Activated B cell treated with CpG ODN at 0.5 μM for 24 hours (primary cell): Measurements from ENCODE around the gene WFS1. TPM values are rescaled to one million over a fixed set of nuclear protein-coding genes. Genes with fewer than 3 reads are reported as not detected.

Experiments
- ATAC-seq: fragments of 200-7000 bp; cut with Tn5 transposase; one replicate; pipeline ENCODE4 v1.10.0; 2021; ENCODE audit warnings: low read depth, mild to moderate bottlenecking, moderate library complexity
- CTCF ChIA-PET: fragments of 350-600 bp; sonication (Branson Sonifier 250); formaldehyde crosslinking; loops from one replicate; lab custom pipeline; 2021; ENCODE audit warnings: antibody characterized with exemption; lab: Charles Lee
- POLR2A ChIA-PET: fragments of 350-600 bp; sonication (Branson Sonifier 250); formaldehyde crosslinking; loops from one replicate; lab custom pipeline; 2021; ENCODE audit warnings: antibody characterized with exemption; lab: Charles Lee
- DNase-seq: peaks from one replicate; pipeline ENCODE4 v3.0.0; 2022
- H3K27ac Mint-ChIP-seq: one replicate; pipeline ENCODE4 v1.8.0; 2020; ENCODE audit warnings: mixed read lengths
- H3K27me3 Mint-ChIP-seq: one replicate; pipeline ENCODE4 v1.8.0; 2021; ENCODE audit warnings: mixed read lengths
- H3K36me3 Mint-ChIP-seq: one replicate; pipeline ENCODE4 v1.8.0; 2021; ENCODE audit warnings: low read depth, mixed read lengths
- H3K4me1 Mint-ChIP-seq: one replicate; pipeline ENCODE4 v1.8.0; 2021; ENCODE audit warnings: mixed read lengths
- H3K4me3 Mint-ChIP-seq: one replicate; pipeline ENCODE4 v1.8.0; 2020; ENCODE audit warnings: mild to moderate bottlenecking, mixed read lengths
- H3K9me3 Mint-ChIP-seq: one replicate; pipeline ENCODE4 v1.8.0; 2020; ENCODE audit warnings: mixed read lengths
- intact Hi-C: fragments of 100-400 bp; cut with micrococcal nuclease; formaldehyde crosslinking; loops from one replicate; pipeline ENCODE4 v1.15.1; 2024
- total RNA-seq: library from RNA; stranded (reverse); gene quantifications from 2 replicates; pipeline ENCODE4 v1.2.3, GENCODE V29; 2022
- TF ChIP-seq, protein P1 (sequence below): fragments of 200-600 bp; IDR thresholded peaks from one replicate; pipeline ENCODE4 v1.8.0; 2022; ENCODE audit warnings: antibody characterized with exemption, mild to moderate bottlenecking

Gene WFS1
- total RNA-seq, 1 donor from 2014 or later: 2.4 TPM

DNA sequence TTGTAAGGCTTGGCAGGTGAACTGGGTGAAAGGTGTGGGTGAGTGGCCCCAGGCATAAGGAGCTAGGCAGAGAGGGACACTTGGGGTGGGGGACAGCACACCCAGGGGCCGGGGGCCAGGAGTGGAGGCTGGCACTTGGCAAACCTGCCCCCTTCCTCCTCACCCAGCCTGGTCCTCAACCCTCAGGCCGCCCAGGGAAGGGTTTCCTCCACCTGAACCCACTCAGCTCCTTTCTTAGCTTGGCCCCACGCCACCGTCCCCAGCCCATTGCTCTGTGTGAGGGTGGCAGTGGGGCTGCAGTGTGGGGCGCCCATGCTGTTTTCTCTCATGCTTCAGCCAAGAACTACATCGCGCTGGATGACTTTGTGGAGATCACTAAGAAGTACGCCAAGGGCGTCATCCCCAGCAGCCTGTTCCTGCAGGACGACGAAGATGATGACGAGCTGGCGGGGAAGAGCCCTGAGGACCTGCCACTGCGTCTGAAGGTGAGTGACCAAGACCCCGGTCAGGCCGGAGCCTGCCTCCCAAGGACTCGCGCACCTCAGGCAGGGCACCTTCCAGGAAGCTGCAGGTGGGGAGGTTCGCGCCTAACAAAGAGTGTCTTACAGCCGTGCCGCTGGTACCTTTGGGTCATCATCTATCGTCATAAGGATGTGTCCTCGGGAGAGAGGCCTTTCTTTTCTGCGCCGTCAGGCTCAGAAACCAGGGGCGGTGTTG lies 25.2 kb downstream of the WFS1 start:
- peaks cover 7% of the 10 kb centered on the region for H3K36me3 Mint-ChIP-seq
- CTCF ChIA-PET: interaction anchor here (0.6 kb wide), 1 partner anchor 44 kb away, joined by 4 read pairs; no protein-coding TSS in a partner anchor
- H3K4me1 Mint-ChIP-seq: no peaks in the 10 kb centered on the region
- H3K27ac Mint-ChIP-seq: no peak overlapping the region
- no peaks in the 10 kb centered on the region for H3K9me3 Mint-ChIP-seq
- H3K27me3 Mint-ChIP-seq: no peaks in the 10 kb centered on the region
- TF ChIP-seq, protein P1, sequence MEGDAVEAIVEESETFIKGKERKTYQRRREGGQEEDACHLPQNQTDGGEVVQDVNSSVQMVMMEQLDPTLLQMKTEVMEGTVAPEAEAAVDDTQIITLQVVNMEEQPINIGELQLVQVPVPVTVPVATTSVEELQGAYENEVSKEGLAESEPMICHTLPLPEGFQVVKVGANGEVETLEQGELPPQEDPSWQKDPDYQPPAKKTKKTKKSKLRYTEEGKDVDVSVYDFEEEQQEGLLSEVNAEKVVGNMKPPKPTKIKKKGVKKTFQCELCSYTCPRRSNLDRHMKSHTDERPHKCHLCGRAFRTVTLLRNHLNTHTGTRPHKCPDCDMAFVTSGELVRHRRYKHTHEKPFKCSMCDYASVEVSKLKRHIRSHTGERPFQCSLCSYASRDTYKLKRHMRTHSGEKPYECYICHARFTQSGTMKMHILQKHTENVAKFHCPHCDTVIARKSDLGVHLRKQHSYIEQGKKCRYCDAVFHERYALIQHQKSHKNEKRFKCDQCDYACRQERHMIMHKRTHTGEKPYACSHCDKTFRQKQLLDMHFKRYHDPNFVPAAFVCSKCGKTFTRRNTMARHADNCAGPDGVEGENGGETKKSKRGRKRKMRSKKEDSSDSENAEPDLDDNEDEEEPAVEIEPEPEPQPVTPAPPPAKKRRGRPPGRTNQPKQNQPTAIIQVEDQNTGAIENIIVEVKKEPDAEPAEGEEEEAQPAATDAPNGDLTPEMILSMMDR: no peak
- POLR2A ChIA-PET: no interaction called here
- ATAC-seq (no peak), DNase-seq (no peak)
- no peak overlapping the region for H3K4me3 Mint-ChIP-seq
- intact Hi-C loops: no loop called here

DNA sequence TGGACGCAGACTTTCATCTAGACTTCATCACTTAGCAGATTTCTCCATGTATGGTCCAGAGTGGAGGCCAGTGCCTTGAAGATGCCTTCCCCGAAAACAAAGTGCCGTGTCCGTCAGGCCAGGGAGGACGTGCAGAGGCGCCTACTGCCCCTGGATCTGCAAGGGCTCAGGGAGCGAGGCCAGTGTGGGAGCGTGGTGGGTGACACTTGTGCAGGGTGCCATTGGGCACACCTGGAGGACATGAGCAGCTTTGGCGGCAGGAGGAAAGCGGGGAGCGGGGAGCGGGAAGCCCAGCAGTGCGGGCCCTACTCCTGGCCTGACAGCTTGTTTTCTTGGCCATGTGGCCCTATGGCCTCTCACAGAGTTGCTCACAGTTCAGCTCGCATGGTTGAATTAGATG lies 25.8 kb downstream of the WFS1 start:
- no peak overlapping the region for H3K4me3 Mint-ChIP-seq
- TF ChIP-seq, protein P1: no peak
- H3K4me1 Mint-ChIP-seq: no peaks in the 10 kb centered on the region
- ATAC-seq (no peak), DNase-seq (no peak)
- H3K9me3 Mint-ChIP-seq: no peaks in the 10 kb centered on the region
- ChIA-PET POLR2A (no interaction called here), CTCF (no interaction called here)
- intact Hi-C loops: no loop called here
- H3K27me3 Mint-ChIP-seq: no peaks in the 10 kb centered on the region
- no peak overlapping the region for H3K27ac Mint-ChIP-seq
- H3K36me3 Mint-ChIP-seq: peaks cover 8% of the 10 kb centered on the region

DNA sequence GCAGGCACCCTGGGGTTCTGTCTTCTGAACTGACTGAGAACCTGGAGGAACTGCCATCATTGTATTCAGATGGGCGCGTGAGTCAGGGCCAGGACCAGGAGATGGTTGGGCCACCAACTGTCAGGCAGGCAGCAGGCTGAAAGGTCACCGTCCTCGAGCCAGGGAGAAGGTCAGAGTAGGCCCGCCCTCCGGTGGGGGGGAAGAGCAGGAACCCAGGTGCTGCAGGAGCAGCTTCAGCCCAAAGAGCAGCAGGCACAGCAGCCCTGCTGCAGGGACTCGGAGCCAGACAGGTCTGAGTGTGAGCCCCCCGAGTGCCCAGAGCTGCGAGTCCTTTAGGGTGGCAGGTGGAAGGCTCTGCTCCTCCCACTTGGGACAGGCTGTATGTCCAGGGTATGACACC lies 26.4 kb downstream of the WFS1 start:
- Mint-ChIP-seq H3K4me1 (no peaks in the 10 kb centered on the region), H3K27ac (no peak overlapping the region), H3K36me3 (peaks cover 13% of the 10 kb centered on the region), H3K4me3 (no peak overlapping the region), H3K9me3 (no peaks in the 10 kb centered on the region), H3K27me3 (no peaks in the 10 kb centered on the region)
- no peak for DNase-seq
- CTCF ChIA-PET: no interaction called here
- POLR2A ChIA-PET: no interaction called here
- intact Hi-C loops: no loop called here
- ATAC-seq: no peak
- TF ChIP-seq, protein P1: no peak

DNA sequence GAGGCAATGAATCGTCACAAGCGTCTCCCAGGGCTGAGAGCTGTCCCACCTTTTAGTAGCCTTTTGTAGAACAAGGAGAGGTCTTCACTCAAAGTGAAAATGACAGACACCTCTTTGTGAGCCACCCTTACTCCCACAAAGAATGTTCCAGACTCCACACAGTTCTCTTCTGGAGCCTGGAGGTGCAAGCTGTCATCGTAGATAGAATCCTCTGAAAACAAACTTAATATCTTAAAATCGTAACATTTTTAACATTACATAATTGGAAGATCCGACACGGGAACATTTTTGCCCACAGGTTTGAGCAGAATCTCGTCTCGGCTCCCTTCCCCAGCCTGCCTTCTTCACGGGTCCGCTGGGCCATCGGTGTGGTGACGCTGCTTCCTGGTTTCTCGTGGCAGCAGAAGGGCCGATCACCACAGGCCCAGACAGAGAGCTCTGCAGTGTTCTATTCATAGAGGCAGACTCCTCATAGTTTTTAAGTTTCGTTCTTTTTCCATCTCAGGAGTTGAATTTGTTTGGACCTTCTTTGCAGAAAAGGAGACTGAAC lies 27.7 kb downstream of the WFS1 start:
- ChIA-PET CTCF (no interaction called here), POLR2A (no interaction called here)
- TF ChIP-seq, protein P1: no peak
- Mint-ChIP-seq H3K4me3 (no peak overlapping the region), H3K36me3 (peaks cover 25% of the 10 kb centered on the region), H3K4me1 (no peaks in the 10 kb centered on the region), H3K27me3 (no peaks in the 10 kb centered on the region), H3K9me3 (no peaks in the 10 kb centered on the region), H3K27ac (no peak overlapping the region)
- ATAC-seq (no peak), DNase-seq (no peak)
- intact Hi-C loops: no loop called here

DNA sequence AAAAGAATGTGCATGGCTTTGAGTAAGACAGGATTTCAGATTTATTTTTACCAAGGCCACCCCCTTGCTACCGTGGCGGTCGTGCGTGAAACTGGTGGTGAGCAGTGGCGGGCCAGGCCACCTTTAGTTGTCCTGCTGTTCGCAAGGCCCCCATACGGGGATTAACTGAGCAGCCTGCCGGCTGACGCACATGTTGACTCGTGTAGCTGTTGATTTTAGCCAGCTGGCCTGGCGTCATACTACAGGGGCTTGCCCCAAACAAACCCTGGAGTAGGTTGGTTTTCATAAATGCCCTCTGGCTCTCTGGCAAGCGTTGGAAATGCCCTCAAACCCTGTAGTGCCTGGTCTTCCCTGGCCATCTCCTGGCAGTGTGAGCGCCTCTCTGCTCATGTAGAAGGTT lies 28.4 kb downstream of the WFS1 start:
- no peaks in the 10 kb centered on the region for H3K9me3 Mint-ChIP-seq
- no peak for DNase-seq
- TF ChIP-seq, protein P1: no peak
- H3K27ac Mint-ChIP-seq: no peak overlapping the region
- H3K27me3 Mint-ChIP-seq: no peaks in the 10 kb centered on the region
- no peaks in the 10 kb centered on the region for H3K4me1 Mint-ChIP-seq
- ChIA-PET POLR2A (no interaction called here), CTCF (no interaction called here)
- ATAC-seq: no peak
- intact Hi-C loops: no loop called here
- H3K36me3 Mint-ChIP-seq: peaks cover 30% of the 10 kb centered on the region
- no peak overlapping the region for H3K4me3 Mint-ChIP-seq
